ENCODE data around the gene PIEZO1. TPM values are rescaled to one million over a fixed set of nuclear protein-coding genes. Genes with fewer than 3 reads are reported as not detected.
"Not testable (repeated sequence)": the region's sequence is repeated elsewhere in the genome, so short reads cannot be mapped to it uniquely, and the experiment has no call there.

Gene PIEZO1
- total RNA-seq, 1 donor from 2014 or later = 67.8 TPM

DNA sequence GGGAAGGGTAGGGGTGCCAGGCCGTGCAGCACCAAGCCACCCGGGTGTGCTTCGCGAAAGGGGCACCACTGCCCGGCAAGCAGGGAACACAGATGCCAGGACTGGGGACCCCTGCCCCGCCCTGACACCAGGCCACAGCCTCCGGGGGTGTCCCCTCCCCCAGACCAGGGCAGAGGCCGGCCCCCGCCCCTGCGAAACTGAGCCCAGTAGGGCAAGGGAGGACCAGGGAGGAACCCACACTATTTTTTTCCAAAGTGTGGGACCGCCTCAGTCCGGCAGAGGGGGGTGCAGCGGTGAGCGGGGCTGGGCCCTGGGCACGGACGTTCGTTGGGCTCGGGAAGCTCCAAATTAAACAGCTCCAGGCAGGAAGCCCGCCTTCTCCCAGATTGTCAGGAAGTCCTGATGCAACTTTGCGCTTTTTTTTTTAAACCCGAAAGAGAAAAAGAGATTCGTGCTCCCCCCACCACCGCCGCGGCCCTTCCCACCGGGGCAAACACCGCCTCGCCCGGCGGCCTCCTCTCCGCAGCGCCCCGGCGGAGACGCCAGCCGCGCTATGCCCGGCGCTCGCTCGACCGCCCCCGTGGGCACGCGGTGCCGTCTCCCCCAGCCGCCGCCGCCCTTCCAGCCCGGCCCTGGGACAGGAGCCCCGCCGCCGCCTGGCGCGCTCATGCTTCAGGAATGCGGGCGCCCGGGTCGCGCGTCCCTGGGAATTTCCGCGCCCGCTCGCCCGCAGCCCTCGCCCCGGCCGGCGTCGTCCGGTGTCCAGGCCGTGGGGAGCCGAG lies 755 bp downstream of the PIEZO1 start:
- peak; percentile 39 for ATAC-seq
- DNase-seq (ENCODE audit: low spot score) = peak; percentile 66

DNA sequence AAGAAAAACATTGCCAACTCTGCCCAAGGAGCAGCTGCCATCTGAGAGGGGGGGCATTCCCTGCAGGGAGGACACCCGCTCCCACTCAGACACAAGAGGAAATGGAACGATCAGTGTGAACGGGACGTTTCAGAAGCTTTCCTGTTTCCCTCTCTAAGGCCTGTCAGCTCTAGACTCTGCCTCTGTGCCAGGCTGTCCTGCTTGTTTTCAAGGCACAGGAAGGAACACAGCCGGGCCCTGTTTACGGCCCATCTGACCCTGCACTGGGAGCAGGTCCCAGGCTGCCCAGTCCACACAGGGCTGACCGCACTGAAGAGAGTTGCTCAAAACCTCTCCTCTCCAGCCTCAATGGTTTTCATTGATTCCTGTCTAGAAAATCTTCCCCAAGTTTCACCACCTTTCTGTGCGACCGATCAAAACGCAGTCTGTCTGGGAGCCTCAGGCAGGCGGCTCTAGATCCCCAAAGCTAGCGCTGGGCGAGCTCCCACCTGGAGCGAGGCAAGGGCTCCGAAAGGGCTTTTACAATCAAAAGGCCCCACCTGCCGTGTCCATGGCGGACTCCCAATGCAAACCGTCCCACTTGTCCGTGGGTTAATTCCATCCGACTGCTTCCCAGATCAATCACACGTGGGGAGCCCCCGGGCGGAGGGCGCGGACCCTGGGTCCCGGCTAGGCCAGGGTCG lies 1.5 kb downstream of the PIEZO1 start:
- DNase-seq (ENCODE audit: low spot score) = peak; percentile 75
- ATAC-seq = peak; percentile 57

DNA sequence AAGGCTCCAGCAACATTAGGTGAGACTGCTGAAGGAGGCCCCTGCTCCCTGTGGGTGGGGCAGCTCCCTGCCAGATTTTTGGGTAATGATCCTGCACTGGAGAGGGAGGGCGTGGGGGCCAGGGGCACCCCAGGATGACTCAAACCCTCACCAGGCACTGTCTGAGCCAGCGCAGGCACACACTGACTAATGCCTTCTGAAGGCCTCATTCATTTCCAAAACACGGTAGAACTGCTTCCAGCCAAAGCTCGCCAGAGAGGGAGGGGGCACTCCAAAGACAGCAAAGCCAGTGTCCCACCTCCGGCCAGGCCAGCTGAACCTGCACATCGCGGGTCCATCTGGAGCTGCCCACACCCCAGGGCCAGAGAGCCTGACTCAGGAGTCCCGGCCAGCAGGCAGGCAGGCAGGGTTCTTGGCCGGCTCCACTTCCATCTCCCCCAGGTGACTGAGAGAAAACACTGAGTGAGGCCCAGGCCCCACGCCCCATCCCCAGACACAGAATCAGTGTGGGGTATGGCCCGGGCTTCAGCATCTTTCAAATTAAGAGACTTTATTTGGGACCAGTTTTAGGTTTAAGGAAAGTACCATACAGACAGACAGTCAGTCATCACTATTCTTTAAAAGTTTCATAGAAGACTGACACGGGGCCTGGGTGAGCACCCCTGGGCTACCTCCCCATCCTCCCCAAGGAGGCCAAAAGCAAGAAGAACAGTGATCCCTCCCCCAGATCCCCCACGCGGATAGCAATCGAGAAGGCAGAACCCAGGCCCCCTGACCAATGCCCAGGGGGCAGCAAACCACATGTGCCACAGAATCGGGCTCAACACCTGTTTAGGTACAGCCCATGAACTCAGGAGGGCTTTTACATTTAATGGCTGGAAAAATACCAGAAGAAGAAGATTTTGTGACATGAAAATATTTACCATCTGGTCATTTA lies 2.3 kb downstream of the PIEZO1 start:
- DNase-seq (ENCODE audit: low spot score) (no peak), ATAC-seq (no peak)

DNA sequence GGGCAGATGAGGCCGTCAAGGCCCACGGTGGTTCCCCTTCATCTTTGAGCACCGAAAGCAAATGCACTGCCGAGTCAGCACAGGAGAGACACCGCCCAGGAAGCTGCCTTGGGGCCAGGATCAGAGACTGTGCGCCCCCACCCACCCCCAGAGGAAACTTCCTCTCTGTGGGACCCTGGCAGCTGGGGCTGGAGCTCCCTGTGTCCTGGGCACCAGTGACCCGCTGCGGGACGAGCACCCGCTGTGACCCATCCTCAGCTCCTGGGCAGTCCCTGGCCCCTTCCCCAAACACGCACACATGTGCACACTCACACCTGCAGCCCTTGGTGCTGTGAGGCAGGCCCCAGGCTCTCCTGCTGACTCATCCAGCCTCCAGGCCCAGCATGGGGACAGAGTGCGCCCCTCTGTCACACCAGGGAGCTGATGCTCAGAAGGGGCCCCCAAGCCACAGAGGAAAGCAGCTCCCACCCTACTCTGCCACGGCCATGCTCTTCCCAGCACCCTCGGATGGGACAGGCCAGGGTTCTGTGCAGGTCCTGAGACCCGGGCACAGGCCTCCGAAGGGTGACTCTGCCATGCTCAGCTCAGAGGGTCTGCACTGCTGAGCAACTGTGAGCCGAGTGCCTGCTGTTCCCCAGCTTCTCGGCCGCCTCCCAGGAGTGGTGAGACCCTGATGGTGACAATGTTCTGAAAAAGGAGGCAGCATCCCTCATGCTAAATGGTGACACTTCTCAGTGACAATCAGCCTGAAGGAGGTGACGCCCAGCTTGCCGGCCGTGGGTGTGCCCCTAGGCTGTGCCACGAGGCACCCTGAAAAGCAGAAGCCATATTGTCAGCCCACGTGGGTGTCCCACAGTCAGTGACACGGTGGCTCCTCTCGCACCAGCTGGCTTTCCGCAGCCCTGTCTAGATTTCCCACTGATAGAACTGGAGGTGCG lies 3.6 kb downstream of the PIEZO1 start:
- DNase-seq (ENCODE audit: low spot score) (no peak), ATAC-seq (no peak)

DNA sequence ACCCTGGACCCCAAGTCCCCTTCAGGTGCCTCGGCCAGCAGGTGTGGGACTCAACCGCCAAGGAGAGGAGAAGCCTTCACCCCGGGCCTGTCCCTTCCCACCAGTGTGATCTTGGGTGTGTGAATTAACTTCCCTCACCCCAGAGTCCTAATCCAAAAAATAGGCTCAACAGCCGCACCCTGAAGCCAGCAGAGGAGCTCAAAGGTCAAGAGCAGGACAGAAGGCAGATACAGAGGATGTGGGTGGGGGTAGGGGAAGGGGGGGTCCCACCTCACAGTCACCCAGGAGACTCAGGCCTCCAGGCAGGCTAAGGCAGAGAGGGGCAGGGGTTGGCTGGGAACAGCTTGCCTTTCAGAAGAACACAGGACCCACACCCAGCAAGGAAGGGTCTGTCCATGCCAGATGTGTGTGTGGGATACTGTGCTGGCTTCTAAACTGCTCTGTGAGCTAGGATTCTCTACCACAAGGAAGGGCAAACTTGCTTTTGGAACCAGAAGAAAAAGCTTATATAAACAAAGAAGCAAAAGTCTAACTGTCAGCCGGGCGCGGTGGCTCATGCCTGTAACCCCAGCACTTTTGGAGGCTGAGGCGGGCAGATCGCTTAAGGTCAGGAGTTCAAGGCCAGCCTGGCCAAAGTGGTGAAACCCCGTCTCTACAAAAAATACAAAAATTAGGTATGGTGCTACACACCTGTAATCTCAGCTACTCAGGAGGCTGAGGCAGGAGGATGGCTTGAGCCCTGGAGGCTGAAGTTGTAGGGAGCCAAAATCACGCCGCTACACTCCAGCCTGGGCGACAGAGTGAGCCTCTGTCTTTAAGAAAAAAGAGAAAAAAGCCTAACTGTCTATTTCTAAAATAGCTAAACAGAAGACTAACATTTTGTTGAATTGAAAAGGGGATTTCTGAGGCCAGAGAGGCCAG lies 4.6 kb downstream of the PIEZO1 start:
- no peak for DNase-seq (ENCODE audit: low spot score)
- ATAC-seq = no peak

DNA sequence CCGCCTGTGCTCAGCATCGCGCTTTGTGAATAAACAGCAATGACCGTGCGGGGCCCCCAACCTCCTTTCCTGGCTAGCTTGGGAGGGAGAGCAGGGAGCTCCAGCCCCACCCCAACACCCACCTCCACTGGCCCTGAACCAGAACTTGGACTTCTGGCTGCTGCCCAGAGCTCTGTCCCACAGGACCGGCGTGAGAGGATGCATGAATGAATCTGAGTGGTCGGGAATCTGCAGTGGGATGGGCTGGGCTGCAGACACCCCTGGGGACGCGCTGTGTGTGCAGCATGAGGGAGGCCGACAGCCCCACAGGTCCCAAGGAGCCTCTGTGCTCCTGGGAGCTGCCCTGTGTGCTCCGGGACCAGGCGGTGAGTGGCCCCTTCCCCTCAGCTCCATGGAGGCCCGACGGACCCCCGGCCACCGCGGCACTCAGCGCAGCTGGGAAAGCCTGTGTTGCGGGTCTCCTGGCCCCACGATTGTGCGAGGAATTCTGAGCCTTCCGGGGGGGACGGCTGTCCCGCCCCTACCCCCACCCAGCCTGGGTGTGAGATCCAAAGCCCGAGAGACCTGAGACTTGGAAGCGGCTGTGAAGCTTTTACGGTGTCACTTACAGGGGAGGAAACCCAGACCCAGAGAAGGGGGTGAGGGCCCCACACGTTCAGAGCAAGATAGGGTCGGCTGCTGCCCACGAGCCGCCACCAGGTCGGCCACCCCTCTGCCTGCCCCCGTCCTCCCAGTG lies 5.4 kb downstream of the PIEZO1 start:
- ATAC-seq (no peak), DNase-seq (ENCODE audit: low spot score) (no peak)

DNA sequence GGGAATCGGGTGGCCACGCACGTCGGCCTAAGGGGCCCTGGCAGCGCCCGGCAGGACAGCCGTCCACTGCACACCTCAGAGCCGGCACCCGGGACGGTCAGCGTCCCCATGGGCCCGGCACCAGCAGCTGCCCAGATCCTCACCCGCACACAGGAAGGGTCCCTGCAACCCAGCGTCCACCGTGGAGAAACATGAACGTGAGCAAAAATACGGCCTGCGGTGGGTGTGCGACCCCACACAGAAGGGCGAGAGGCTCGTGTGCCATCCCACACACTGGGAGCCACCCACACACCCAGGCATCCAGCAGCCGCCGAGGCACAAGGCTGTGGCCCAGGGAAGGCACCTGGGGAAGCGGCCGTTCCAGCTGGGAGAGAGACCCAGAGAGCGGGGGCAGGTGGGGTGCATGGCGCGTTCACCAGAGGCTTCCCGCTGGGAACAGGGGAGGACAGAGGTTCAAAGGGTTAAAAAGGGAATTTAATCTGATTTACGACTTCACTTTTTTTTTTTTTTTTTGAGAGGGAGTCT lies 6.4 kb downstream of the PIEZO1 start:
- ATAC-seq (no peak), DNase-seq (ENCODE audit: low spot score) (no peak)

DNA sequence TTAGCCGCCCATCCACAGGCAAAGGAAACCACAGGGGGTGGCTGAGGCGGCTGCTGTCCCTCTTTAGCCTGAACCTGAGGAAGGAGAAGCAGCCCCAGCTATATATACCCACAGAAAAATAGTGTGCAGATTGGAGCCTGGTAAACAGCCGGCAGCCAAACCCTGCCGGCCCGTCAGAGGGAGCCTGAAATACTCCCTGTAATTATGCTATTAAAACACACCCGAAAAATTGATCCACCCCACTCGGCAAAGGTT lies 6.8 kb downstream of the PIEZO1 start:
- DNase-seq (ENCODE audit: low spot score) = no peak
- ATAC-seq = no peak

DNA sequence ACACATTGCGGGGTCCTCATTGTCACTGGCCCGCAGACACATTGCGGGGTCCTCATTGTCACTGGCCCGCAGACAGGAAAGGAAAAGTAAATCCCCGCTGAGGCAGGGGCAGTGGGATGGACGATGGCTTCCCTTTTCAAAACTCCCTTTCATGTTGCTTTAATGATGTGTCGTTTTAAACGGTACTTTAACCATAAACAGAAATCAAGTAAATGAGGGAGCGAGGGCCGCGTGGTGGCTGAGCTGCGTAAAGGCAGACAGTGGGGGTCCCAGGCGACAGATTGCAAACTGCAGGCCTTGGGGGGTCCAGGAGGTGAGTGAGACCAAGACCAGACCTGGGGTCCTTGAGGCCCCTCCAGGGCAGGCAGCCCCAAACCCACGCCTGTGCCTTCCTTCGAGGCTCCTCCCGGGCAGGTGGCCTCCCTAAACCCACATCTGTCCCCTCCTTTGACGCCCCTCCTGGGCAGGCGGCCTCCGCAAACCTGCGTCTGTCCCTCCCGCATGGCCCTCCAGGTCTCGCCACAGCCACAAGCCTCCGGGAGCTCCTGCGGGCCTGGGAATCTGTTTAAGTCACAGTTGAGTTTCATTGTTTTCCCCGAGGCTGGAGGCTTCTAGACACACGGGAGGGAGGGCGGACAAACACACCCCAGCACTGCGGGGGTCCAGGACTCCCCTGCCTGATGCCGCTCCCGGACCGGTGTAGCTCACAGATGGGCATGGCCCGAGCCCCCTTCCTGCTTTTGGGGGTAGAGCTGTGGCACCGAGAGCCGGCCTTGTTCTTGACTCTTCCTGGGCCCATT lies 7.3 kb downstream of the PIEZO1 start:
- DNase-seq (ENCODE audit: low spot score) (no peak), ATAC-seq (no peak)

DNA sequence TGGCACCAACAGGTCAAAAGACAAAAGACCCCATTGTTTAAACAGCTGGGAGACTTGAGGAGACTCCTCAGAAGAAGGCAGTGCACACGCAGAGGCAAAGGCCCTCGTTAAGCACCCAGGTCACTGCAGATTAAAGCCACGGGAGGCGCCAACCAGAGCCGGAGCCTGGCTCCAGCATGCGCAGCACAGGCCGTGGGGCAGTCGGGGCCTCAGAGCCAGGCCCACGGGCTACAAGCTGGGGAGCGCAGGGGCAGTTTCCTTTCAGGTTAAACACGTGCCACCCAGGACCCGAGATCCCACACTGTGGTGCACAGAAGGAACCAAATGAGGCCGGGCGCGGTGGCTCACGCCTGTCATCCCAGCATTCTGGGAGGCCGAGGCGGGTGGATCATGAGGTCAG lies 9.2 kb downstream of the PIEZO1 start:
- ATAC-seq (no peak), DNase-seq (ENCODE audit: low spot score) (no peak)

DNA sequence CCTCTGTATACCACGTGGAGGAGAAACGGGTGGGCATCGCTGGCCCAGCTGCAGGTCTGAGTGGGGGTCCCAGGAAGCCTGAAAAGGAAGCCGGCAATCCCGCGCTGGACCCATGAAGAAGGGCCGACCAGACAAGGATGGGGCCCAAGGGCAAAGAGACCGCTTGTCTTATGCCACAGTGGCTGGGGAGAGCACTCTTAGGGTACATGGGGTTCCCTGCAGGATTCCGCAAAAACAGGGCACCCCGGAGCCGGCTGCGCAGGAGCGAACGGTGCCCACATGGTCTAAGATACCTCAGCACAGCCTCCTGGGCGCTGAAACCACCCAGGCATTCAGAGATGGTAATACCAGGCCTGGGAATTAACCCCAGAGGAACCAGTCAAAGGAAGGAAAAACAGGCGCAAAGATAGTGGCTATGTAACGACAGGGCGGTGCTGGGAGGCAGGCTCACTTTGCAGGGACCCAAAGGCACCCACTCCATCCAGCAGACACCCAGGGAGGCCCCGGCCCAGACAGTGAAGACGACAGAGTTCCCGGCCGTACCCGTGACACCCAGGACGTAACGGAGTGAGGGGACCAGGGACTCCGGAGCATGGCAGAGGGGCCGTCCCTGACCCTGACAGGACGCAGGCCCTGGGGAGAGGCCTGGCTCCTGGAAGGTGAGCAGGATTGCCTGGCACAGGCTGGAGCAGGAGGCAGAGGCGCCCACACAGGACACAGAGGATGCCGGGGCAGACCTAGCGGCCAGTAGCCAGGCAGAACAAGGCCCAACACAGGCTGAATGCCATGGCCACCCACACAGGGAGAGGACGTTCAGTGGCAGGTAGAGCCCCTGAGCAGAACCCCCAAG lies 10.3 kb downstream of the PIEZO1 start:
- no peak for ATAC-seq
- no peak for DNase-seq (ENCODE audit: low spot score)

DNA sequence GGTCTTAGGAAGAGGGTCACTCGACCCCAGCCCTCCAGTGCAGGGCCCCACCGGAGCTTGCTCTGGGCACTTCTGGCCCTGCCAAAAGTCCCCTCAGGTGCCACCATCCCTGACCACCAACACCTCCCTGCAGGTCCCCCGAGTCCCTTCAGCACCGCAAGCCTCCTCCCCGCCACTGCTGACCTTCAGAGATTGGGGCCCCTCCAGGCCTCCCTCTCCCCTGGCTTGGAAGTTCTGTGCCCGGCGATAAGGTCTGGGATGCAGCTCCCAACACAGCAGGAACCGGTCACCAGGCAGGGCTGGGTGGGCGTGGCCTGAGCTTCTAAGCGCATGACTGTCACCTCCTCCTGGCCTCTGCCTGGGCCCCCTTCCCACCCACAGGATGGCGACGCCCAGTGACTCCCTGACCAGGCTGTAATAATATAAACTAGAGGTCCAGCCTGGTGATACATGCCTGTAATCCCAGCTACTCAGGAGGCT lies 11.2 kb downstream of the PIEZO1 start:
- DNase-seq (ENCODE audit: low spot score) = no peak
- ATAC-seq = peak; percentile 34

DNA sequence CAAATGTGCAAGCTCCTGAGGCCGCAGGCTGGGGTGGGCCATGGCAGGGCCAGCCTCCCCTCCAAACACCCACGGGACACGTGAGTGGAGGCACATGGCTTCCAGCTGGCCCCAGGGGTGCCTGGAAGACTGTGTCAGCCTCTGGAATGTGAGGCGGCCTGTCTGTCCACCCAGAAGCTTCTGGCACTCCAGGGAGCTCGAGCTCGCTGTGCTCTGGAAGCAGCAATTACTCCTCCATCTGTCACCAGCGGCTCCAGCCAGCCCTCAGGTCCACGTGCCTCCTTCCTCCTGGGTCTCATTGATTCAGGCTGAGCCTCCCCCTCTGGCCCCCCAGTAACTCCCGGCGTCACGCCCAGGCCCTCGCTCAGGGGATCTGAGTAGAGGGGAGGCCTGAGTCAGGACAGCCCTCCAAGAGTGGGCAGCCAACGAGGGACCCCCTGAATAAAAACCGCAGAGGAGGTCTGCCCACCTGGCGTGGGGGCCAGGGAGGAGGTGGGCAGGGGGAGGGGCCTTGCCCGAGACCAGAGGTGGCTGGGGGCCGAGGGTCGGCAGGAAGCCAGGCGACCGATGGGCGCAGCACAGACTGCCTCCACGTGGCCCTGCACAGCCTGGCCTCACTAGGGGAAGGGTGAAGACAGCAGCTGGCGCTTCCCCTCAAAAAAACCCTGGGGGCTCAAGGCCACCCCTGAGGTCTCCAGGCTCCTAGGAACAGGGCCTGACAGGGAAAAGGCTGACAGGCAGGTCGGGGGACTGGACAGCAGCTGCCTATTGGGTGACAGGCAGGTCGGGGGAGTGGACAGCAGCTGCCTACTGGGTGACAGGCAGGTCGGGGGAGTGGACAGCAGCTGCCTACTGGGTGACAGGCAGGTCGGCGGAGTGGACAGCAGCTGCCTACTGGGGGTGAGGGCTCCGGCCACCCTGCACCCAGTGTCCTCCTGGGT lies 11.9 kb downstream of the PIEZO1 start:
- ATAC-seq (no peak), DNase-seq (ENCODE audit: low spot score) (no peak)

DNA sequence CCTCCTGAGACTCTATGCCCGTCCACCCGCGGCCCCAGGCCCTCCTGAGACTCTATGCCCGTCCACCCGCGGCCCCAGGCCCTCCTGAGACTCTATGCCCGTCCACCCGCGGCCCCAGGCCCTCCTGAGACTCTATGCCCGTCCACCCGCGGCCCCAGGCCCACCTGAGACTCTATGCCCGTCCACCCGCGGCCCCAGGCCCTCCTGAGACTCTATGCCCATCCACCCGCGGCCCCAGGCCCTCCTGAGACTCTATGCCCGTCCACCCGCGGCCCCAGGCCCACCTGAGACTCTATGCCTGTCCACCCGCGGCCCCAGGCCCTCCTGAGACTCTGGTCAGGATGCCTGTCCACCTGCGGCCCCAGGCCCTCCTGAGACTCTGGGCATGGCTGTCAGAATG lies 13.2 kb downstream of the PIEZO1 start:
- DNase-seq (ENCODE audit: low spot score); ATAC-seq: not testable (repeated sequence)

DNA sequence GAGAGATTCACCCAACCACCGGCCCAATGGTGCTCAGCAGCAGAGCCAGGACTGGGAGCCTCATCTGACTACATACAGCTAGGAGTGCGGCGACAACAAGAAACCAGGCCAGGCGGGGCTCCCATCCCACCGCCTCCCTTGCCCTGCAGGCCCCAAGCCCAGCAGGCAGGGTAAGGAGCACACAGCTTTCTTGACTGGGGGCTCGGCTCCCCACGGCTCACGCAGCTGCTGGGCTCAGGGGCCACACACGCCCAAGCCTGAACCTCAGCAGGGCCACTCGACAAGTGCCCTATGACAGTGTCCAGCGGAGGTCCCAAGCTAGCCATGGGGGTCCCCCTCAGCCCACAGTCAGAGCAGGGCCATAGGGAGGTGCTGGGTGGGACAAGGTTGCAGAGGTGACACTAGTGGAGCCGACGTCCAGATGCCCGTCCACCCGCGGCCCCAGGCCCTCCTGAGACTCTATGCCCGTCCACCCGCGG lies 13.7 kb downstream of the PIEZO1 start:
- DNase-seq (ENCODE audit: low spot score) = no peak
- ATAC-seq = no peak
